GM21423 (cell line): ENCODE data around the gene PDAP1.
"Not testable (repeated sequence)": the region's sequence is repeated elsewhere in the genome, so short reads cannot be mapped to it uniquely, and the experiment has no call there.

ENCODE experiments used
- ATAC-seq: cut with Tn5 transposase; IDR thresholded peaks from one replicate; pipeline ENCODE4 v1.9.1; 2021; ENCODE audit warnings: mild to moderate bottlenecking, moderate library complexity; ENCODE audit not compliant: unreplicated experiment

Gene PDAP1, protein sequence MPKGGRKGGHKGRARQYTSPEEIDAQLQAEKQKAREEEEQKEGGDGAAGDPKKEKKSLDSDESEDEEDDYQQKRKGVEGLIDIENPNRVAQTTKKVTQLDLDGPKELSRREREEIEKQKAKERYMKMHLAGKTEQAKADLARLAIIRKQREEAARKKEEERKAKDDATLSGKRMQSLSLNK

DNA sequence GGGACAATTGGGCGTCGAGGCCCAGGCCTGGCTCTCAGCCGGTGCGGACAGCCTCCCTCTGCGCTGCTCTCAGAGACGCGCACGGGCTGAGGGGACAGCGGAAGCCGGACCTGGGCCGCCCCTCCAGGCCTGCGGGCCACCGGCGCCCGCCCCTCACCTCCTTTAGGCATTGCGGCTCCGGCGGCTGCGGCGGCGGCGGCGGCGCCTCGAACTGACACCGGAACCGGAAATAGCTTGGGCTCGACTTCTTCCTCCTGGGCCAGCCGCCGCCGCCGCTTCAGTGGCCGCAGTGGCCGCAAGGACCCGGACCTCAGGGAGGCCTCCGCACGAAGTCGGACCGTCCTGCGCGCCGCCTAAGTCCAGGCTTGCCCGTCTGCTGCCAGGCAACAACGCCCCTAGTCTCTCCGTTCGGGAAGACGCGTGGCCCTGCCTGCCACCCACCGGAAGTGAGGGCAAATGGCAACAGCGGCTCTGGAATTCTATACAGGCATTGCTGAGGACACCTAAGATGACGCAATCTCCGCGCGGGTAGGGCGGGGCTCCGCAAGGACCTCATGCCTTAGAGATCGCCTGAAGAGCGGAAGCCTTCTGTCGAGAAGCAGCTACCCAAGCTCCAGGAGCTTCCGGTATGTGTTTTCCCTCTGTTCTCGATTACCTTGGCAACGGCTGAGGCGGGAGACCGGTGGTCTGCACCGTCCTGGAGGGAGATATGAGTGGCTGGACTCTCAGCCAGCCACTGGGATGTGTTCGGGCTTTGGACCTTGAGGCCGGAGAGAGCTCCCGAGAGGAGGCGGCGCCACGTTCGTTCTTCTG is at the start of gene PDAP1, which contains the start of gene BUD31:
PDAP1 (minus strand) TSS at position 219 of the 813 bp plus-strand sequence; CDS start at position 170, 49 bp downstream.
BUD31 (plus strand) TSS at position 591 of the 813 bp plus-strand sequence. CDS start 2,124 bp downstream, outside the sequence.
- ATAC-seq: peak; percentile 76

DNA sequence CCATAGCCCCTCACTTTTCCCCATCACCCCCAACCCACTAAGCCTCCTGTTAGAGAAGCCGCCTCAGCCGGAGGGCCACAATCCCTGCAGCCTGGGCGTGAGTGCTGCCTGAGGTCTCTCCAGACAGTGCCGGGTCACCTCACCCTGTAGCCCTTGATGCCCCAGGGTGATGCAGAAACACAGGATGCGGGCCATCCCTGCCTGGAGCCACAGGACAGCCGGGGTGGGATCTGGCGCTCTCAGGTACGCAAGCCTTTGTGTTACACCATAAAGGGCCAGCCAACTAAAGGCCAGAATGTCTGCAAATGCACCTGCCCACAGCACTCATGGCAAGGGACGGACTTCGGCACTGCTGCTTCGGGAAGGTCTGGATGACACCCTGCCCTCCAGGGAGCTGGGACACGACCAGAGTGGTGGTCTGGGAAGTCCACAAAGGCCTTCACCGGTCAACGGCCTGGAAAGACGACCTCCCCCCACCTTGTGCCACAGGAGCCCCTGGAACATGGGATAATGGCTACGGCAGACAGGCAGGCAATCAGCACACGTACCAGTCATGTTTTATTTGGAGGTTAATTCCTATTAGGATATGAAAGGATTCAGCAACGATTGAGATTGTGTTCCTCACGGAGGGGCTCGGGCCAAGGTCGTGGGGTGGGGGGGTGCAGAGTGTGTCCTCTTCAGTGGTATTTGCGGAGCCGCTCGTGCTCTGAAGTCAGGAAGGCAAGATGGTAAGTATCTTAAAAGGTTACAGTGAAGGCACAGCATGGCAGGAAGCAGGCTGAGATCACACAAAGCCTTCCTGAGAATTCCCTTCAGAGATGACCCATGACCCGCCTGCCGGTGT is 49.5 kb upstream of the PDAP1 start:
- ATAC-seq: no peak

DNA sequence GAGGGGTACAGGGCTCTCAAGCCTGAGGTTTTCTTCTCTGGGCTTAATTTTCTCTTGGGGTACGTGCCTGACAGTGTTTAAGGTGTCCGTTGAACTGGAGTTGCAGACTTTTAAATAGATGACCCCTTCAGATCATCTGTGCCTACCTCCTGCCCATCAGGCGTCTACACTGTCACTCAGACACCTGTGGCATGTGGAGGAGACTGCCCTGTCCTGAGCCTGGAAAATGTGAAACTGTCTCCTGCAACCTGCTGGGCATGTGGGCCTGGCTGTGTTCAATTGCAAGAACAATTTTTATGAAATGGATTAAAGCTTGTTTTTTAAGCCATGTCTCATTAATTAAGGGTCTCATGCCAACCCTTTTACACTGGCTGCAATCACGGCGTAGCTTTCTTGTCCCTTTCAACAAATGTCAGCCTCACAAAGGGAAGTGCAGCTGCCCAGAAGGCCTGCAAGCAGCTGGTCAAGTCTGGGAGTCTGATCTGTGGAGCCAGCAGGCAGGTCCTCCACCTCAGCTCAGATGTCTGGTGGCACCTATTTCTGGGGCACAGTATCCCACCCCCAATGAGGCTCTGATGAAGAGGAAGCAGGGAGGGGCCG is 48.8 kb upstream of the PDAP1 start:
- no peak for ATAC-seq

GRCh38 chr7:99456288-99456687 is 47.9 kb upstream of the PDAP1 start:
- no peak for ATAC-seq

DNA sequence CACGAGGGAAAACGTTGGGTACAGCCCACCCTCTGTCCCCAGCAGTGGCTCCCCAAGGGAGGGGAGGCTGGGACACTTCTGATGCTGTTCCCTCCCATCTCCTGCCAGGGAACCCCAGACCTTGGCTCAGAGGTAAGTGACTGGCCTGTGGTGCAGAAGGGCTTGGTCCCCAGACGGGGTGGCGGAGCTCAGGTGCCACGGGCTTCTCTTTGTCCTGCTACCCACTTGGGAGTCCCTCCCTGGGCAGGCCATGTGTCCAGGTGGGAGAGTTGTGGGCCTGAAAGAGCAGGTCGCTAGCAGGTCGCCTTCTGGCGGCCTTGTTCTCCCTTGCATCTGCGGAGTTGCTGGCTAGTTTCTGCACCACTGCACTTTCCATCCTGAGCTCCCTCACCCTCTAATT is 47.5 kb upstream of the PDAP1 start:
- ATAC-seq: no peak

DNA sequence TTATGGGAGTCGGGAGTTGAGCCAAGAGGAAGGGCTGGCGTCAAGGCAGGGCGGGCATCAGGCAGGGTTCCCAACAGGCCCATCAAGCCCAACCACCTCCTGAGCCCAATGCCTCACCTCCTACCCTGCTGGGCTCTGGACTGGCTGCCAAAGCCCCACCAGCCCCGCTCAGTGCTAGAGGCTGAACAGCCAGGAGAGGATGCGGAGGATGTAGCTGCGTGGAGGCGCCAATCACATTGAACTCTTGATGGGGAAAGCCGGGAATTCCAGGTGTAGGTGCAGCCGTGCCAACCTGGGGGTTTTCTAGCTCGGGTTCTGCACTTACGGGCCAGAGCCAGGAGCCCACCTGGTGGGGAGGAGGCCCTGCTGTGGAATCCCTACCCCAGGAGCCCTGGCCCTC is 44.7 kb upstream of the PDAP1 start:
- no peak for ATAC-seq

- ATAC-seq: no peak
These were observed 44.1 kb upstream of the PDAP1 start for GRCh38 chr7:99452541-99452940.

DNA sequence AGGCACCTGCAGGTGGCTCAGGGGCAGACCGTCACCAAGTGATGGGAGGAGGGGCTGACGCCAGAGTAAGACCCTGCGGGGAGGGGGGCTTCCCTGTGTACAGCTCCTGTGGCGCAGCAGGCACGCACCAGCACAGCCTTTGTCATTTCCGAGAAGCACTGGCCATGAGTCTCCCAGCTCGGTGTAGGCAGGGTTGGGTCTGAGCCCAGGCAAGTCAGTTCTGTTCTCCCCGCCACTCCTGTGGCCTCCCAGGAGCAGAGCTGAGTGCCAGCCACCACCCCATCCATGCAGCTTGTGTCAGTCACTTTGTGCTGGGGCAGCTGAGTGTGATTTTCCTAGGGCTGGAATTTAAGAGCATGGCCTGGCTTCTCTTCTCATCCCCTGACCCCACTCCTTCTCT is 43.5 kb upstream of the PDAP1 start:
- ATAC-seq: no peak

- ATAC-seq: no peak
These were observed 40.9 kb upstream of the PDAP1 start for GRCh38 chr7:99449326-99449725.

DNA sequence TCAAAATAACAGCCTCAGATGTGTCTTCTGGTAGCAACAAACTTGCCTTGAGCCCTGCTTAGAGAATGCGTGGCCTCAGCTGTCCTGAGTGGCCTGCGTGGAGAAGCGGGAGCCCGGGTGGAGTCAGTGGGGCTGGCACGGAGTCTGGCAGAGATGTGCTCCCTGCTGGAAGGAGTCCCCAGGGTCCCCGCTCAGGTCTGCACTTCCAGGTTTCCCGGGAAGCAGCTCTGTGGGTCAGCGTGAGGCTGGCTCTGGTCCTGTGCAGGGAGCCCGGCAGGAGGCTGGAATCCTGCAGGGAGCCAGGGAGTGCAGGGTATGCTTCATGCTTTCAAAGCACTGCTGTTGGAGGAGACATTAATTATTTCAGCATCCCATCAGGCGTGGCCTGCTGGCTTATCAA is 40.5 kb upstream of the PDAP1 start:
- ATAC-seq: no peak

- ATAC-seq: no peak
These were observed 39.5 kb upstream of the PDAP1 start for GRCh38 chr7:99447943-99448342.

- ATAC-seq: no peak
These were observed 37.7 kb upstream of the PDAP1 start for GRCh38 chr7:99446096-99446495.

DNA sequence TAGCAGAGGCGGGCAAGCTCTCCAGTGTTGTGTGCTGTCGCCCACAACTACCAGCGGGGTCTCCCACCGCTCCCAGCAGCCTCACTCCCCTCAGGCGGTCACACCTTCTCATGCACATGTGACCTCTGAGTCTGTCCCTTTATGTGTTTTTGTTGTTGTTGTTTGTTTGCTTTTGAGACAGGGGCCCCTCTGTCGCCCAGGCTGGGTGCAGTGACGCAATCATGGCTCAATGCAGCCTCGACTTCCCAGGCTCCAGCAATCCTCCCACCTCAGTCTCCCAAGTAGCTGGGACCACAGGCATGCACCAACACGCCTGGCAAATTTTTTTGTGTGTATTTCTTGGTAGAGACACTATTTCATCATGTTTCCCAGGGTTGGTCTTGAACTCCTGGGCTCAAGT is 31.8 kb upstream of the PDAP1 start:
- ATAC-seq: no peak

DNA sequence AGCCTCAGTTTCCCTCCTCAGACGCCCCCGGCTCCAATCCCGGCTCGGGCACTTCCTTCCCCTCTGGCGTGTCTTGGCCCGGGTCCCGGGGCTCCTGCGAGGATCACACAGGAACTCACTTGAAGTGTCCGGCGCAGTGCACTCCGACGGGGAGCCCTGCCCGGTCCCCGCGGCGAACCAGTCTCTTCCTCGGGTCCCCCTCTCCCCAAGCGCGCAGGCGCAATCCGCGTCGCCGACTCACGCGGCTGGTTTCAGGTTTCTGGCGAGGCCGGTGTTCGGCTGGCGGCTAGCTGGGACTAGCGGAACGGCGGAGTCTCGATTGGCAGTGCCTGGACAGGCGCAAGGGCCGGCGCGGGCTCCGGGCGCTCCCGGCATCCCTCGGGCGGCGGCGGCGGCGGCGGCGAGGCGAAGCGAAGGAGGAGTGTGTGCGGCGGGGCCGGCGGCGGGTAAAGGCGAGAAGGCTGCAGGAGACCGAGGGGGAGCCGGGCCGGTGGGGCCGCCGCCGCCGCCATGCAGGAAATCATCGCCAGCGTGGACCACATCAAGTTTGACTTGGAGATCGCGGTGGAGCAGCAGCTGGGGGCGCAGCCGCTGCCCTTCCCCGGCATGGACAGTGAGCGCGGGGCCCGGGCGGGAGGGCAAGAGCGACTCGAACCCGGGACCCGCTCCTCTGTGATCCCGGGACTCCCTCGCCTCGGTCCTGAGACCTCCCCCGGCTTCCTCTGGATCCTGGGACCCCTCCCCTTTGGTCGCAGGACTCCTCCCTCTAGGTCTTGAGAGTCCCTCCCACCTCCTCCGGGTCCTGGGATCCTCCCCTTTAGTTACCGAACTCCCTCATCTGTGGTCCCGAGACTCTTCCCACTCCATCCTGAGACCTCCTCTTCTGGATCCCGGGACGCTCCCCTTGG is 30.4 kb upstream of the PDAP1 start, which contains the start of the genes CPSF4 and PTCD1:
CPSF4 (plus strand) TSS at position 371 of the 908 bp plus-strand sequence; CDS start at position 511, 140 bp downstream.
PTCD1 (minus strand) TSS at position 226 of the 908 bp plus-strand sequence. CDS start 3,556 bp downstream, outside the sequence.
- peak; percentile 92 for ATAC-seq

- no peak for ATAC-seq
These were observed 29.7 kb upstream of the PDAP1 start for GRCh38 chr7:99437946-99438572.

DNA sequence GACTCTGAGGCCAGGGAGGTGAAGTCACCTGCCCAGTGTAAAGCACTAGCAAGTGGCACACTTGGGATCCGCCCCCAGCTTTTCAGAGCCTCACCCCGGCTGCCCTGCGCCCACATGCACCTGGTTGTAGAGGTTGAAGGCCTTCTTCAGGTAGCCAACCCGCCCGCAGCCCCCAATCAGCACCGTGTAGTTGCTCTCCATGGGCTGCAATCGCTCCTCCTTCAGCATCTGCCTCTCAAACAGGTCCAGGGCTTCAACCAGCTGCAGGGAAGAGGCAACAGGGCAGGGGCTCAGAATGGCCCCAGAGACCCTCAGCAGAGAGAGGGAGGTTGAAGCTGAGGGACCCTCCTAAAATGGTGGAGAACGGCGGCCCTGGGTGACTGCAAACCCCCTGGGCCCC is 24.8 kb upstream of the PDAP1 start:
- ATAC-seq: no peak

- ATAC-seq: not testable (repeated sequence)
These were observed 23.6 kb upstream of the PDAP1 start for GRCh38 chr7:99431756-99432540.

DNA sequence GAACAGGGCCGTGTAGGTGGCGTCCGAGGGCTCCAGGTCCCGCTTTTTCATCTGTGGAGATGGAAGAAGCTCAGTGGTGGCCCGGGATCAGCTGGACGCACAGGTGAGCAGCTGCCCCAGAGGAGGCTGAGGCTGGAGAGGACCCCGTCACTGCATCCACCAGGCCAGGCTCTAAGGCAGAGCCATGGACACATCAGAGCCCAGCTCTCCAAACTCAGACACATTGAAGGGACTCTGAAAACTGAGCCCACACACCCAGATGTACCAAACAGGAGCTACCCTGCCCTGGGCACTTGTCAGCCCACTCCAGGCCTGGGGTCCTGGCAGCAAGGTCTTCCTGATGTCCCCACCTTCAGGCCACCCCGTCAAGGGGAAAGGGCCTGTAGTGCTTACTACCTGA is 21.4 kb upstream of the PDAP1 start:
- no peak for ATAC-seq
